Left ventricle myocardium superior (tissue), 1 donor: Measurements from ENCODE around the gene FAM43B. TPM values are rescaled to one million over a fixed set of nuclear protein-coding genes. Genes with fewer than 3 reads are reported as not detected.
"Not testable (repeated sequence)": the region's sequence is repeated elsewhere in the genome, so short reads cannot be mapped to it uniquely, and the experiment has no call there.

Experiments used
- ATAC-seq: fragments of 200-7000 bp; cut with Tn5 transposase; one replicate; pipeline ENCODE4 v1.9.1; 2020; ENCODE audit warnings: mild to moderate bottlenecking, moderate library complexity
- DNase-seq: peaks from one replicate; pipeline ENCODE4 v3.0.0-alpha.2; 2020
- intact Hi-C: fragments of 100-400 bp; cut with micrococcal nuclease; formaldehyde crosslinking; loops from one replicate; pipeline ENCODE4 v1.11.0; 2022
- long read RNA-seq: library from polyadenylated mRNA; unstranded; transcript quantifications from one replicate; pipeline ENCODE4 v2.0.0, GENCODE V29; 2021
- total RNA-seq: library from RNA; stranded (reverse); fragmentation: NEBNext Ultra II Directional; extraction: Animal tissue kit (Norgen Biotek cat#: 25700); gene quantifications from one replicate; pipeline ENCODE4 v1.2.1, GENCODE V29; 2021
- donor health status: DM: no; HTN: yes; CAD: no; lungs with severe emphysema.

Gene FAM43B
- 2.5 TPM for total RNA-seq
- long read RNA-seq, transcript FAM43B-201 (1 exons, 2,572 nt): major isoform, 12 of 12 reads
- long read RNA-seq, partial matches to known transcripts: 0 of 12 reads
- long read RNA-seq, other reads (novel, unspliced or antisense): 0 of 12 reads

DNA sequence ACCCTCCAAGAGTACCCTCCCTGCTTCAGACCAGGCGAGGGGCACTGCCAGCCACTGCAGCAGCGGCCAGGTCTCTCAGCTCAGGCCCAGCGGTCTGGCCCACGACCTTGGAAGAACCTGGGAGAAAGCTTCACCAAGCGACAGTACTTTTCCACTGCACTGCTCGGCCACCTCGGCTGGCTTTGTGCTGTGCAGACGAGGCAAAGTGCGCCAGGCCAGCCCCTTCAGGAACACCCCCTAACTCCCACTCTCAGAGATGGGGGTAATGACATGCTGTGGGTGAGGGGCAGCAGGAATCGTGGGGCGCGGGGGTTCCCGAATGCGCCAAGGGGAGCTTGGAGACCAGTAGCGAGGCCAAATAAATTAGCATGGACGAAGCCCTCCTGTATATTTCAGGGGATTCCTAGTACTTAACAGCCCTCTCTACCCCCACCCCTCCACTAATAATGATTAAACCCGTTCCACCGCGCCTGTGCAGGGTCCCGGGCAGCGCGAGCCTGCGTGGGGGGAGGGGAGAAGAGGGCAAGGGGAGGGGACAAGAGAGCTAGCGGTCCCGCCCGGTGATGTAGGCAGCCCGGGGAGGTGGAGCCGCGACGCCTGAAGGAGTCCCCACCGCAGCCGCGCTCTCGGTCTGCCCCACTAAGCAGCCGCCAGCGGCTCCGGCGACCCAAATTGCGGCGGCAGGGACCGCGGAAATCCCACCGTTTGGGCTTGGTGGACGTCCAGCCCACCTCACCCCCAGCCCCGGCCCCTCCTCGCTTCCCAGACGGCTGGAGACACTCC is at the start of gene FAM43B:
Gene FAM43B, plus strand, starts transcription at position 629 of the 783 bp plus-strand sequence. CDS start 401 bp downstream, outside the sequence.
- DNase-seq (peak; percentile 91), ATAC-seq (peak; percentile 96)

DNA sequence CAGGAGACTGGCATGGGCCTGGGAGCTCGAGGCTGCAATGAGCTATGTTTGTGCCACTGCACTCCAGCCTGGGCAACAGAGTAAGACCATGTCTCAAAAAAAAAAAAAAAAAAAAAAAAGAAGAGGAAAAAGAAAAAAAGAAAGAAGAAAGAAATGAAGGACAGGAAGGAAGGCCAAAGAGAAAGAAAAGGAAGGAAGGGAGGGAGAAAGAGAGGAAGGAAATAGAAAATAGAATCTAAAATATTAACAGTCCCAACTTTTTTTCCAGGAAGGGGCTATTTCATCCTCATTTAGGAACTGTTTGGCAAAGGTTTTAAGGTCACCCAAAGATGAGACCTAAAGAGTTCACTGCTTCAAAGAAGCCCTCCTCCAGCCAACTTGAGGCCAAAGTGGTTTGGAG is 46.9 kb upstream of the FAM43B start:
- DNase-seq (no peak), ATAC-seq (no peak)
- intact Hi-C loops: no loop called here

More for the DNA sequence above, at the start of gene FAM43B:
- intact Hi-C loops: no loop called here

DNA sequence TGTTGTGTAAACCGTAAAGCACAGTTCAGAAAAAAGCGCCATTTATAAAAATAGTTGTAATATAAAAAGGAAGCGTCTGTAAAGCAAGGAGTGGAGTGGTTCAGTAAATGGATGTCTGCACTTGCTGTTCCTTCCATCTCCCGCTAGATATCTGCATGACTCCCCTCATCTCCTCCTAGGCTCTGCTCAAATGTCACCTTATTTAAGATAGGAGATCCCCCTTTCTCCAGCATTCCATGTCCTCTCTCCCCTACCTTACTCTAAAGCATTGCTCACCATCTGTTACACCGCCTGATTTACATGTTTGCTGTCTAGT is 45.2 kb upstream of the FAM43B start:
- ATAC-seq: no peak
- intact Hi-C loops: no loop called here
- DNase-seq: no peak

GRCh38 chr1:20507564-20508410 is 44.6 kb upstream of the FAM43B start, which contains the start of gene MUL1:
TSS of gene MUL1 (minus strand) at chr1:20508151. CDS start at chr1:20508024, 127 bp downstream.
- intact Hi-C loops: no loop called here
- DNase-seq: peak; percentile 96
- ATAC-seq: peak; percentile 98

DNA sequence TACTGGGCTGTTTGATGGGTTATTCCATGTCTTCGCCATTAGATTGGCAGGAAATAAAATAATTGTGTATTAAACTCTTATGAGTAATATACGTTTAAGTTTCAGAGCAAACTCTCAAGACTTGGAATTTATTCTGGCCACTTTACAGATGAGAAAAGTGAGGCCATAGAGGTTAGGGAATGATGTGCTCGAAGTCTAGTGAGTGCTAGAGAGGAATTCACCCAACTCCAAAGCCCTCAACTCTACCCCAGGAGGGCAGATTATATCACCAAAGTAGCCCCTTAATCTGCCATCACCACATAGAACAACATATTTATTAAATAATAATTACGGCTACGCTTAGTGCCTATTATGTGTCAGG is 44.0 kb upstream of the FAM43B start:
- DNase-seq (no peak), ATAC-seq (no peak)
- intact Hi-C loops: no loop called here

GRCh38 chr1:20511518-20512428 is 40.6 kb upstream of the FAM43B start:
- ATAC-seq: no peak
- intact Hi-C loops: no loop called here
- no peak for DNase-seq

DNA sequence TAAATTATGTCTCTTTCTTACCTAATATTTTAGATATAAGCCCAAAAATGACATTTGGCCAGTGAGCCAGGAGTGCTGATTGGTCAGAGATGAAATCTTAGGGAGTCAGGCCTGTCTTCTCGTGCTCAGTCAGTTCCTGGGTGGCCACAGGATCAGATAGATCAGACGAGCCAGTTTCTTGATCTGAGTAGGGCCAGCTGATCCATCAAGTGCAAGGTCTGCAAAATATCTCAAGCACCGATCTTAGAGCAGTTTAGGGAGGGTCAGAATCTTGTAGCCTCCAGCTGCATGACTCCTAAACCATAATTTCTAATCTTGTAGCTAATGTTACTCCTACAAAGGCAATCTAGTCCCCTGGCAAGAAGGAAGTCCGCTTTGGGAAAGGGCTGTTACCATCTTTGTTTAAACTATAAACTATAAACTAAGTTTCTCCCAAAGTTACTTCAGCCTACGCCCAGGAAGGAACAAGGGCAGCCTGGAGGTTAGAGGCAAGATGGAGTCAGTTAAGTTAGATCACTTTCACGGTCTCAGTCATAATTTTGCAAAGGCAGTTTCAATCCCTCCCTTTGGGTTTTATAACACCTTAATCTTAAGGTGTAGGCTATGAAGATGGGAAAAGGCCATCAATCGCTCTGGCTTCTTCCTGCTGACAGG is 32.6 kb upstream of the FAM43B start:
- ATAC-seq, DNase-seq, intact Hi-C loops: not testable (repeated sequence)

- intact Hi-C loops: no loop called here
- ATAC-seq: peak; percentile 78
Measured at GRCh38 chr1:20521960-20522861, 30.2 kb upstream of the FAM43B start.

DNA sequence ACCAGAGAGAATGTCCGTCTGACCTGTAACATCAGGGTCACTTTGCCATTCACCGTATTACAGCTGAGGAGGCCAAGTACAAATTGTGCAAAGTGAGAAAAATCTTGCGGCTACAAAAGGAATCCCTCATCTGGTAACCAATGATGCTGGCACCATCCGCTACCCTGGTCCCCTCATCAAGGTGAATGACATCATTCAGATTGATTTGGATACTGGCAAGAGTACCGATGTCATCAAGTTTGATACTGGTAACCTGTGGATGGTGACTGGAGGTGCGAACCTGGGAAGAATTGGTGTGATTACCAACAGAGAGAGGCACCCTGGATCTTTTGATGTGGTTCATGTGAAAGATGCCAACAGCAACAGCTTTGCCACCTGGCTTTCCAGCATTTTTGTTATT is 26.1 kb upstream of the FAM43B start:
- intact Hi-C loops: loop anchor here (5.0 kb wide), 1 partner anchor 116 kb away; no protein-coding TSS in a partner anchor
- ATAC-seq (no peak), DNase-seq (no peak)

More at GRCh38 chr1:20521960-20522861, 30.2 kb upstream of the FAM43B start:
- peak; percentile 59 for DNase-seq

GRCh38 chr1:20528221-20528620 is 24.2 kb upstream of the FAM43B start:
- no peak for ATAC-seq
- intact Hi-C loops: loop anchor here (5.0 kb wide), 1 partner anchor 114 kb away; no protein-coding TSS in a partner anchor
- no peak for DNase-seq

DNA sequence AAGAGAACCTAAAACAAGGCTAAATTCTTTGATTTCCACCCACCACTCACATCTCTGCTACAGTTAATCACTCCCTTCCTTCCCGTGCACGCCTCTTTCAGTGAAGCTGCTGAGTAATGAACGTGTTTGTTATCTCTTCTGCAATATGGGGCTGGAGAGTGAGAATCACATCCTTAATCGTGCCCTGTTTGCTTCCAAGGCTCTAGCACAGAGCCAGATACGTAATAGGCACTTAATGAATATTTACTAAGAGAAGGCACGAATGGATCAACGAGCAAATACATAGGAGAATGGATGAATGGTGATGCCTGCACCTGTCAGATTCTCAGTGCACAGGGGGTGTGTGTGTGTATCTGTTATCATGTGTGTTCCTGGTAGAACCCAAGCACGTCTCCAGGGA is 22.1 kb upstream of the FAM43B start:
- intact Hi-C loops: no loop called here
- ATAC-seq (no peak), DNase-seq (no peak)

GRCh38 chr1:20530901-20531300 is 21.5 kb upstream of the FAM43B start:
- ATAC-seq: no peak
- DNase-seq: no peak
- intact Hi-C loops: no loop called here

DNA sequence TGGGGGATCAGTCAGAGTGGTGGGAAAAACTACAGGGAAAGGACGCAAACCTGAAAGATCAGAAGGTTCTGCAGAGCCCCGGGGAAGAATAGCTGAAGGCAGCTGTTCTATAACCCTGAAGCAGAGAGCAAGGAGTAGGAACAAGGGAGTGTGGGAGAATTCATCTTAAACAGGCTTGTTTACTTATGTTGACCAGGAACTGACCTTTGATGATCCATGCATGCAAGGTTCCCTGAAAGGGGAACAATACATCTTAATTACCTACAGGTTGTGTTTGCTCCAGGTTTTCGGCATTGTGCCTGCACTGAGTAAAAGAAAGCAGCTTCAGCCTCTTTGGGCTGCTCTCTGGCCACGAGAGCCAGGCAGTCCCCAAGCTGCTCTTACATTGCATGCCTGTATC is 18.7 kb upstream of the FAM43B start:
- intact Hi-C loops: no loop called here
- ATAC-seq: no peak
- DNase-seq: no peak

- intact Hi-C loops: no loop called here
- ATAC-seq (peak; percentile 72), DNase-seq (no peak)
Measured at GRCh38 chr1:20534659-20535417, 17.5 kb upstream of the FAM43B start.

- ATAC-seq (no peak), DNase-seq (no peak)
- intact Hi-C loops: no loop called here
Measured at GRCh38 chr1:20538227-20538626, 14.1 kb upstream of the FAM43B start.

DNA sequence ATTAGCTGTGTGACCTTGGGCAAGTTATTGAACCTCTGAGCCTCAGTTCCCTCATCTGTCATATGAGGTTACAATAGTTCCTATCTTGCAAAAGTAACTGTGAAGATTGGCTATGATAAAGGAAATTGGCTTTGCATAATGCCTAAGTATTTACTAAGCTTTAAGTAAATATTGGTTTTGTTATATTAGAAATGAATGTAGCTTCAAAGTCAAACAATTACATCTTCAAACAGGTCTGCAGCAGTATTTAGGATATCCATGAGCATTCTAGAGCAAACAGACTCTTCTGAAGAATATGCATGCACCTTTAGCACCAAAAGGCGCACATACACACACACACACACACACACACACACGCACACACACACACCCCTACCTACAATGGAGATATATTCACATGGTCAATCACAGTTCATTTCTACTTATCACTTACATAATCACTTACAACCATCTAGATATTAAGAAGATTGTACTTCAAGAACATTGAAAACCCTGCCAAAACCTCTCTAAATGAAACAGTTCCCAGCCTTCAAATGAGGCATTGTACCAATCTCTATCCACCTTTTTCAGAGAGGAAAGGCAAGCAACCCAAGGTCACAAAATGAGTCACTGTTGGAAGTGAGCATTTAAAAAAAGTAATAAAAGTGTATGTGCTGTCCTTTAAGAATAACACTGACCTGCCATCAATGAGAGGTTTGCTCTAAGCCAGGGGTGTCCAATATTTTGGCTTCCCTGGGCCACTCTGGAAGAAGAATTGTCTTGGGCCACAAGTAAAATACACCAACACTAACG is 13.4 kb upstream of the FAM43B start:
- DNase-seq (no peak), ATAC-seq (no peak)
- intact Hi-C loops: no loop called here
